Gastroesophageal sphincter (tissue), 4 donors: ENCODE measurements around the gene FYN. TPM values are rescaled to one million over a fixed set of nuclear protein-coding genes. Genes with fewer than 3 reads are reported as not detected.

Experiments used
- ATAC-seq: fragments of 150-250 bp; one replicate; pipeline ENCODE4 v1.9.1; 2016; ENCODE audit warnings: mild to moderate bottlenecking, moderate library complexity
- H3K27ac ChIP-seq, 4 donors: fragments of 200-600 bp; sonication (generic) in 3 of 4; 1 replicate in 3 of 4; 2 replicates in 1 of 4; pipeline ENCODE4 v1.5.1; 2016 to 2019
- H3K27me3 ChIP-seq: fragments of 200-600 bp; sonication (generic); one replicate; pipeline ENCODE4 v1.5.1; 2019
- H3K36me3 ChIP-seq, 2 donors: fragments of 200-600 bp; sonication (generic); one replicate each; pipeline ENCODE4 v1.5.1; 2019; ENCODE audit warnings: control low read depth in 1 of 2
- H3K4me1 ChIP-seq, 3 donors: fragments of 200-600 bp; sonication (generic); 1 replicate in 2 of 3; 2 replicates in 1 of 3; pipeline ENCODE4 v1.5.1; 2016 to 2019; ENCODE audit warnings: control low read depth in 2 of 3
- H3K4me3 ChIP-seq, 2 donors: fragments of 200-600 bp; sonication (generic); one replicate each; pipeline ENCODE4 v1.5.1; 2019; ENCODE audit warnings: mild to moderate bottlenecking in 1 of 2, moderate library complexity in 1 of 2
- H3K9me3 ChIP-seq, 3 donors: fragments of 200-600 bp; sonication (generic); one replicate each; pipeline ENCODE4 v1.5.1; 2017 to 2019; ENCODE audit warnings: control low read depth in 2 of 3
- CTCF ChIP-seq, 4 experiments: fragments of 200-600 bp in 2 of 4; fragments of 450-650 bp in 2 of 4; sonication (generic) in 1 of 4; IDR thresholded peaks; one replicate each; pipeline ENCODE4 v1.5.1; 2017 to 2019; ENCODE audit warnings: antibody characterized with exemption in 4 of 4, mild to moderate bottlenecking in 2 of 4, moderate library complexity in 2 of 4
- EP300 ChIP-seq: sonication (generic); formaldehyde crosslinking; IDR thresholded peaks from one replicate; pipeline ENCODE4 v1.6.1; 2017; ENCODE audit warnings: antibody characterized with exemption, mild to moderate bottlenecking
- POLR2A ChIP-seq, 2 donors: fragments of 450-650 bp; IDR thresholded peaks; one replicate each; pipeline ENCODE4 v1.6.1; 2017; ENCODE audit warnings: antibody characterized with exemption in 2 of 2, mild to moderate bottlenecking in 2 of 2, moderate library complexity in 1 of 2
- POLR2AphosphoS5 ChIP-seq: sonication (generic); formaldehyde crosslinking; IDR thresholded peaks from one replicate; pipeline ENCODE4 v1.6.1; 2017; ENCODE audit warnings: antibody characterized with exemption
- WGBS, 2 donors: methylation state at CpG; one replicate each; pipeline ENCODE4 v1.1.5; 2018; ENCODE audit warnings: low coverage in 1 of 2; 5-methylcytosine and 5-hydroxymethylcytosine counted together
- total RNA-seq, 4 donors: library from RNA; depleted of rRNA; stranded (reverse); fragments of >200 nt; gene quantifications; one replicate each; pipeline ENCODE4 v1.1.0, GENCODE V29; 2016

Gene FYN
- total RNA-seq, 4 donors from 2014 or later: 58.6 to 101 (median 69.9) TPM

- Histone ChIP-seq H3K9me3 (no peaks in the 10 kb centered on the region), H3K36me3 (no peaks in the 10 kb centered on the region), H3K27ac (no peak overlapping the region), H3K4me3 (no peak overlapping the region), H3K4me1 (peaks cover 0 to 42% (median 0%) of the 10 kb centered on the region in 3 donors), H3K27me3 (peaks cover 3% of the 10 kb centered on the region)
- WGBS, 2 donors: 71 to 75% methylated on average over 1 to 2 of the region's 2 CpGs
- TF ChIP-seq EP300 (no peak), POLR2A (IDR thresholded peaks at IDR 0.05) (no peak), CTCF (IDR thresholded peaks at IDR 0.05) (no peak)
- ATAC-seq: no peak
Observed at GRCh38 chr6:111866857-111867256, 6.4 kb downstream of the FYN start.

- H3K27me3 ChIP-seq: no peaks in the 10 kb centered on the region
- WGBS, 2 donors: 77 to 87% methylated on average over 4 to 5 of the region's 8 CpGs
- H3K36me3 ChIP-seq: no peaks in the 10 kb centered on the region
- no peaks in the 10 kb centered on the region for H3K9me3 ChIP-seq
- no peak overlapping the region for H3K27ac ChIP-seq
- H3K4me3 ChIP-seq: no peak overlapping the region
- TF ChIP-seq EP300 (no peak), CTCF (IDR thresholded peaks at IDR 0.05) (no peak), POLR2A (IDR thresholded peaks at IDR 0.05) (no peak), POLR2AphosphoS5 (no peak)
- peaks cover 0 to 47% (median 0%) of the 10 kb centered on the region in 3 donors for H3K4me1 ChIP-seq
- no peak for ATAC-seq
Observed at GRCh38 chr6:111865909-111866546, 7.2 kb downstream of the FYN start.

- Histone ChIP-seq H3K27me3 (no peaks in the 10 kb centered on the region), H3K9me3 (no peaks in the 10 kb centered on the region), H3K36me3 (no peaks in the 10 kb centered on the region), H3K4me1 (peaks cover 0 to 47% (median 0%) of the 10 kb centered on the region in 3 donors), H3K4me3 (no peak overlapping the region), H3K27ac (no peak overlapping the region)
- no peak for ATAC-seq
- 60 to 76% methylated on average over 6 of the region's 6 CpGs for WGBS, 2 donors
- TF ChIP-seq EP300 (no peak), CTCF (IDR thresholded peaks at IDR 0.05) (no peak), POLR2A (IDR thresholded peaks at IDR 0.05) (no peak), POLR2AphosphoS5 (no peak)
Observed at GRCh38 chr6:111865049-111865585, 8.1 kb downstream of the FYN start.

- peaks cover 0 to 44% (median 0%) of the 10 kb centered on the region in 3 donors for H3K4me1 ChIP-seq
- no peak for ATAC-seq
- 84 to 95% methylated on average over 3 to 5 of the region's 6 CpGs for WGBS, 2 donors
- no peaks in the 10 kb centered on the region for H3K9me3 ChIP-seq
- no peaks in the 10 kb centered on the region for H3K27me3 ChIP-seq
- TF ChIP-seq CTCF (IDR thresholded peaks at IDR 0.05) (no peak), POLR2A (IDR thresholded peaks at IDR 0.05) (no peak), POLR2AphosphoS5 (no peak)
- H3K27ac ChIP-seq: no peak overlapping the region
- H3K4me3 ChIP-seq: no peak overlapping the region
- H3K36me3 ChIP-seq: no peaks in the 10 kb centered on the region
Observed at GRCh38 chr6:111864138-111865048, 8.9 kb downstream of the FYN start.
